Body of pancreas (tissue), 4 donors: ENCODE data around the gene SLC10A1. TPM values are rescaled to one million over a fixed set of nuclear protein-coding genes. Genes with fewer than 3 reads are reported as not detected.

Experiments used
- ATAC-seq: fragments of 150-250 bp; one replicate; pipeline ENCODE4 v1.9.1; 2016
- DNase-seq, 4 donors: peaks; one replicate each; pipeline ENCODE4 v3.0.0-alpha.2; 2019
- H3K27ac ChIP-seq, 4 donors: fragments of 200-600 bp; sonication (generic); 1 replicate in 3 of 4; 2 replicates in 1 of 4; pipeline versions ENCODE4 v1.5.1 to v1.6.1; 2016 to 2019; ENCODE audit warnings: mild to moderate bottlenecking in 1 of 4, mixed read lengths in 1 of 4, moderate library complexity in 1 of 4
- H3K27me3 ChIP-seq, 2 donors: fragments of 200-600 bp; sonication (generic); one replicate each; pipeline ENCODE4 v1.6.0; 2016; ENCODE audit warnings: mild to moderate bottlenecking in 1 of 2
- H3K36me3 ChIP-seq, 2 donors: fragments of 200-600 bp; sonication (generic); replicated peaks in 1 of 2; 2 replicates each; pipeline ENCODE4 v1.5.1; 2016; ENCODE audit warnings: low read depth in 2 of 2; ENCODE audit not compliant: insufficient read depth in 1 of 2
- H3K4me1 ChIP-seq: fragments of 200-600 bp; sonication (generic); one replicate; pipeline ENCODE4 v1.6.0; 2016
- H3K4me3 ChIP-seq, 2 donors: fragments of 200-600 bp; sonication (generic); 1 replicate in 1 of 2; 2 replicates in 1 of 2; pipeline ENCODE4 v1.5.1; 2016 to 2019
- H3K9me3 ChIP-seq, 3 donors: fragments of 200-600 bp; sonication (generic); 1 replicate in 2 of 3; 2 replicates in 1 of 3; pipeline ENCODE4 v1.5.1; 2016
- CTCF ChIP-seq, 7 experiments: fragments of 450-650 bp in 4 of 7; fragments of 200-600 bp in 3 of 7; sonication (generic) in 3 of 7; IDR thresholded peaks; one replicate each; pipeline ENCODE4 v1.5.1; 2016 to 2019; ENCODE audit warnings: antibody characterized with exemption in 7 of 7
- POLR2A ChIP-seq, 3 donors: fragments of 450-650 bp; IDR thresholded peaks; one replicate each; pipeline ENCODE4 v1.6.1; 2016; ENCODE audit warnings: antibody characterized with exemption in 3 of 3, mild to moderate bottlenecking in 2 of 3
- WGBS, 2 donors: methylation state at CpG; one replicate each; pipeline ENCODE4 v1.1.5; 2017; 5-methylcytosine and 5-hydroxymethylcytosine counted together
- intact Hi-C: fragments of 100-400 bp; cut with DNase I; formaldehyde crosslinking; loops from one replicate; pipeline ENCODE4 v1.15.1; 2023
- total RNA-seq, 2 donors: library from RNA; depleted of rRNA; stranded (reverse); fragments of >200 nt; gene quantifications; one replicate each; pipeline ENCODE4 v1.1.0, GENCODE V29; 2016

The SLC10A1 gene
- total RNA-seq, 2 donors from 2014 or later = not detected

DNA sequence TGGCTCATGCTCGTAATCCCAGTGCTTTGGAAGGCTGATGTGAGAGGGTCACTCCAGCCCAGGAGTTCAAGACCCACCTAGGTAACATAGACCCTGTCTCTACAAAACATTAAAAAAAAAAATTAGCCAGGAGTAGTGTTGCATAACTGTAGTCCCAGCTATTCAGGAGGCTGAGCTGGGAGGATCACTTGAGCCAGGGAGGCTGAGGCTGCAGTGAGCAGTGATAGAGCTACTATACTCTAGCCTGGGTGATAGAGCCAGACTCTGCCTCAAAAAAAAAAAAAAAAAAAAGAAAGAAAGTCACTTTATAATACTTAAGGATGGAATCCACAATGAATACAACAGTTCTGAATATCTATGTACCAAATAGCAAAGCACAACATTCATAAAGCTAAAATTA, 10.2 kb upstream of the SLC10A1 start:
- intact Hi-C loops = no loop called here
- Histone ChIP-seq H3K4me3 (no peak overlapping the region), H3K4me1 (no peaks in the 10 kb centered on the region), H3K27me3 (peaks cover 0 to 4% of the 10 kb centered on the region in 2 donors), H3K9me3 (no peaks in the 10 kb centered on the region), H3K27ac (no peak overlapping the region), H3K36me3 (no peaks in the 10 kb centered on the region)
- ATAC-seq (no peak), DNase-seq (no peak)
- 78 to 85% methylated on average over 1 of the region's 1 CpG for WGBS, 2 donors
- TF ChIP-seq POLR2A (IDR thresholded peaks at IDR 0.05) (no peak), CTCF (IDR thresholded peaks at IDR 0.05) (no peak)

DNA sequence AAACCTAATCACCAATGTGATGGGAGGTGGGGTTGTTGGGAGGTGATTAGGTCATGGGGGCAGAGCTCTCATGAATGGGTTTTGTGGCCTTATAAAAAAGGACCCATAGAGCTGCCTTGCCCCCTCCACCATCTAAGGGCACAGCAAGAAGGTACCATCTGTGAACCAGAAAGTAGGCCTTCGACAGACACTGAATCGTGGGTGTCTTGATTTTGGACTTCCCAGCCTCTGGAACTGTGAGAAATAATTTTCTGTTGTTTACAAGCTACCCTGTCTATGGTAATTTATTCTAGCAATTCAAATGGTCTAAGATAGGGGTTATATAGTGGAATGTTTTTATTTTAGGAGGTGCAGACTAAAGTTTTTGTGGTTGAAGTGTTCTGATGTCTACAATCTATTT, 7.9 kb upstream of the SLC10A1 start:
- H3K27ac ChIP-seq = no peak overlapping the region
- no peak for TF ChIP-seq POLR2A (IDR thresholded peaks at IDR 0.05)
- DNase-seq = no peak
- no peak overlapping the region for H3K4me3 ChIP-seq
- no peak for ATAC-seq
- no peaks in the 10 kb centered on the region for H3K36me3 ChIP-seq
- 81 to 96% methylated on average over 2 of the region's 2 CpGs for WGBS, 2 donors
- no peaks in the 10 kb centered on the region for H3K4me1 ChIP-seq
- H3K9me3 ChIP-seq = no peaks in the 10 kb centered on the region
- no peaks in the 10 kb centered on the region for H3K27me3 ChIP-seq
- intact Hi-C loops = no loop called here

- H3K4me1 ChIP-seq = no peaks in the 10 kb centered on the region
- no peaks in the 10 kb centered on the region for H3K27me3 ChIP-seq
- H3K9me3 ChIP-seq = no peaks in the 10 kb centered on the region
- DNase-seq (no peak), ATAC-seq (no peak)
- no peak for TF ChIP-seq POLR2A (IDR thresholded peaks at IDR 0.05)
- TF ChIP-seq CTCF (IDR thresholded peaks at IDR 0.05) = no peak
- no peak overlapping the region for H3K4me3 ChIP-seq
- no peak overlapping the region for H3K27ac ChIP-seq
- no peaks in the 10 kb centered on the region for H3K36me3 ChIP-seq
- intact Hi-C loops = no loop called here
Measured at GRCh38 chr14:69803753-69804152, 6.7 kb upstream of the SLC10A1 start.

GRCh38 chr14:69798339-69798735, 1.3 kb upstream of the SLC10A1 start:
- TF ChIP-seq POLR2A (IDR thresholded peaks at IDR 0.05) (no peak), CTCF (IDR thresholded peaks at IDR 0.05) (no peak)
- intact Hi-C loops = no loop called here
- Histone ChIP-seq H3K36me3 (no peaks in the 10 kb centered on the region), H3K4me1 (no peaks in the 10 kb centered on the region), H3K9me3 (no peaks in the 10 kb centered on the region), H3K27me3 (no peaks in the 10 kb centered on the region), H3K27ac (no peak overlapping the region), H3K4me3 (no peak overlapping the region)
- DNase-seq (no peak), ATAC-seq (no peak)
- 80 to 91% methylated on average over 4 of the region's 4 CpGs for WGBS, 2 donors

GRCh38 chr14:69797573-69798338, 715 bp upstream of the SLC10A1 start:
- Histone ChIP-seq H3K27ac (no peak overlapping the region), H3K4me1 (no peaks in the 10 kb centered on the region), H3K4me3 (no peak overlapping the region), H3K9me3 (no peaks in the 10 kb centered on the region), H3K36me3 (no peaks in the 10 kb centered on the region), H3K27me3 (no peaks in the 10 kb centered on the region)
- ATAC-seq = no peak
- intact Hi-C loops = no loop called here
- no peak for TF ChIP-seq POLR2A (IDR thresholded peaks at IDR 0.05)
- TF ChIP-seq CTCF (IDR thresholded peaks at IDR 0.05) = no peak
- DNase-seq = no peak
- WGBS, 2 donors = 74 to 93% methylated on average over 5 of the region's 5 CpGs
